ENCODE results near the gene GPR6. TPM values are rescaled to one million over a fixed set of nuclear protein-coding genes. Genes with fewer than 3 reads are reported as not detected.

GPR6 gene
- total RNA-seq, 1 donor: not detected

- TF ChIP-seq CTCF (IDR thresholded peaks at IDR 0.05; ENCODE audit: insufficient read depth, low read length): no peak
- H3K4me3 ChIP-seq (ENCODE audit: low read depth, low read length): no peak overlapping the region
- DNase-seq (ENCODE audit: low read depth): no peak
These were observed 13.2 kb upstream of the GPR6 start for GRCh38 chr6:109964949-109965348.

GRCh38 chr6:109966299-109966698 lies 11.8 kb upstream of the GPR6 start:
- TF ChIP-seq CTCF (IDR thresholded peaks at IDR 0.05; ENCODE audit: insufficient read depth, low read length): no peak
- no peak overlapping the region for H3K4me3 ChIP-seq (ENCODE audit: low read depth, low read length)
- no peak for DNase-seq (ENCODE audit: low read depth)

GRCh38 chr6:109977791-109978173 lies 329 bp upstream of the GPR6 start:
- TF ChIP-seq CTCF (IDR thresholded peaks at IDR 0.05; ENCODE audit: insufficient read depth, low read length): no peak
- DNase-seq (ENCODE audit: low read depth): no peak
- no peak overlapping the region for H3K4me3 ChIP-seq (ENCODE audit: low read depth, low read length)

- DNase-seq (ENCODE audit: low read depth): no peak
- H3K4me3 ChIP-seq (ENCODE audit: low read depth, low read length): no peak overlapping the region
- TF ChIP-seq CTCF (IDR thresholded peaks at IDR 0.05; ENCODE audit: insufficient read depth, low read length): no peak
These were observed 1.2 kb downstream of the GPR6 start for GRCh38 chr6:109979033-109979921.

- no peak for TF ChIP-seq CTCF (IDR thresholded peaks at IDR 0.05; ENCODE audit: insufficient read depth, low read length)
- no peak overlapping the region for H3K4me3 ChIP-seq (ENCODE audit: low read depth, low read length)
- no peak for DNase-seq (ENCODE audit: low read depth)
These were observed 6.3 kb downstream of the GPR6 start for GRCh38 chr6:109984410-109984809.

- no peak for DNase-seq (ENCODE audit: low read depth)
- H3K4me3 ChIP-seq (ENCODE audit: low read depth, low read length): no peak overlapping the region
- TF ChIP-seq CTCF (IDR thresholded peaks at IDR 0.05; ENCODE audit: insufficient read depth, low read length): no peak
These were observed 9.1 kb downstream of the GPR6 start for GRCh38 chr6:109987196-109987595.

All from fibroblast of the aortic adventitia (primary cell).